Measurements from ENCODE around the gene SLC25A19. TPM values are rescaled to one million over a fixed set of nuclear protein-coding genes. Genes with fewer than 3 reads are reported as not detected.

Gene SLC25A19
- total and polyA plus RNA-seq, 9 of the 15 experiments (the other 6 are each of a cell fraction or from before 2014, with no cell fraction given): 33.4 to 76.6 (median 55.3) TPM

GRCh38 chr17:75307957-75308731 is 18.9 kb upstream of the SLC25A19 start:
- no peak overlapping the region for H2AFZ ChIP-seq (ENCODE audit: low read depth, low read length)
- DNase-seq (ENCODE audit: extremely low read depth in 1 of 4, low spot score in 3 of 4): no peak
- no peak overlapping the region for H3K9ac ChIP-seq (ENCODE audit: insufficient read depth in 1 of 2, low read depth in 2 of 2, low read length in 2 of 2)
- POLR2A ChIA-PET: interaction anchor here (0.6 to 4.9 kb wide), 6 partner anchors 8 to 89 kb away, joined by 3 to 19 read pairs (median 3); partner anchors contain the start of gene SLC25A19
- no TSS peak for BruUV-seq (replicated peaks)
- H3K27me3 ChIP-seq (ENCODE audit: control insufficient read depth in 2 of 2, insufficient read depth in 2 of 2, low read length in 2 of 2): no peaks in the 10 kb centered on the region
- no peaks in the 10 kb centered on the region for H3K9me1 ChIP-seq (ENCODE audit: control insufficient read depth, insufficient read depth, low read length)
- no peaks in the 10 kb centered on the region for H3K79me2 ChIP-seq (ENCODE audit: control insufficient read depth, insufficient read depth, low read length)
- no peak overlapping the region for H3K4me2 ChIP-seq (ENCODE audit: insufficient read depth, low read length)
- no peaks in the 10 kb centered on the region for H3K9me3 ChIP-seq (replicated peaks; ENCODE audit: control insufficient read depth, insufficient read depth, low read depth, low read length)
- 45% methylated on average over 13 of the region's 13 CpGs for WGBS (ENCODE audit: insufficient coverage, low coverage, missing lambda C conversion rate)
- FAIRE-seq: no peak
- no peak overlapping the region for H3K27ac ChIP-seq (ENCODE audit: extremely low read depth, low read depth, low read length)
- in situ Hi-C loops (cut with MboI) (no loop called here), intact Hi-C loops (cut with micrococcal nuclease) (no loop called here)
- peaks cover 0 to 7% of the 10 kb centered on the region in 2 experiments; a peak in 2 of 5 replicates for H3K4me1 ChIP-seq (replicated peaks in 1 of 2; ENCODE audit: control insufficient read depth in 2 of 2, insufficient read depth in 2 of 2, low read length in 2 of 2)
- ATAC-seq: no peak
- CTCF ChIA-PET (ENCODE audit: low intra/inter-chr PET ratio): no interaction called here
- no peaks in the 10 kb centered on the region for H3K36me3 ChIP-seq (ENCODE audit: control insufficient read depth, insufficient read depth, low read length)
- no peaks in the 10 kb centered on the region for H4K20me1 ChIP-seq (replicated peaks; ENCODE audit: control insufficient read depth, insufficient read depth, low read length)
- H3K4me3 ChIP-seq: no peak overlapping the region
- TF ChIP-seq, protein P1, sequence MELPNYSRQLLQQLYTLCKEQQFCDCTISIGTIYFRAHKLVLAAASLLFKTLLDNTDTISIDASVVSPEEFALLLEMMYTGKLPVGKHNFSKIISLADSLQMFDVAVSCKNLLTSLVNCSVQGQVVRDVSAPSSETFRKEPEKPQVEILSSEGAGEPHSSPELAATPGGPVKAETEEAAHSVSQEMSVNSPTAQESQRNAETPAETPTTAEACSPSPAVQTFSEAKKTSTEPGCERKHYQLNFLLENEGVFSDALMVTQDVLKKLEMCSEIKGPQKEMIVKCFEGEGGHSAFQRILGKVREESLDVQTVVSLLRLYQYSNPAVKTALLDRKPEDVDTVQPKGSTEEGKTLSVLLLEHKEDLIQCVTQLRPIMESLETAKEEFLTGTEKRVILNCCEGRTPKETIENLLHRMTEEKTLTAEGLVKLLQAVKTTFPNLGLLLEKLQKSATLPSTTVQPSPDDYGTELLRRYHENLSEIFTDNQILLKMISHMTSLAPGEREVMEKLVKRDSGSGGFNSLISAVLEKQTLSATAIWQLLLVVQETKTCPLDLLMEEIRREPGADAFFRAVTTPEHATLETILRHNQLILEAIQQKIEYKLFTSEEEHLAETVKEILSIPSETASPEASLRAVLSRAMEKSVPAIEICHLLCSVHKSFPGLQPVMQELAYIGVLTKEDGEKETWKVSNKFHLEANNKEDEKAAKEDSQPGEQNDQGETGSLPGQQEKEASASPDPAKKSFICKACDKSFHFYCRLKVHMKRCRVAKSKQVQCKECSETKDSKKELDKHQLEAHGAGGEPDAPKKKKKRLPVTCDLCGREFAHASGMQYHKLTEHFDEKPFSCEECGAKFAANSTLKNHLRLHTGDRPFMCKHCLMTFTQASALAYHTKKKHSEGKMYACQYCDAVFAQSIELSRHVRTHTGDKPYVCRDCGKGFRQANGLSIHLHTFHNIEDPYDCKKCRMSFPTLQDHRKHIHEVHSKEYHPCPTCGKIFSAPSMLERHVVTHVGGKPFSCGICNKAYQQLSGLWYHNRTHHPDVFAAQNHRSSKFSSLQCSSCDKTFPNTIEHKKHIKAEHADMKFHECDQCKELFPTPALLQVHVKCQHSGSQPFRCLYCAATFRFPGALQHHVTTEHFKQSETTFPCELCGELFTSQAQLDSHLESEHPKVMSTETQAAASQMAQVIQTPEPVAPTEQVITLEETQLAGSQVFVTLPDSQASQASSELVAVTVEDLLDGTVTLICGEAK (IDR thresholded peaks at IDR 0.05): no peak
- TF ChIP-seq, protein P1 (CRISPR knock-in tag; IDR thresholded peaks at IDR 0.05): no peak
- TF ChIP-seq NCOA2 (IDR thresholded peaks at IDR 0.05; ENCODE audit: partially characterized antibody in 2 of 2) (no peak), NONO (IDR thresholded peaks at IDR 0.05; ENCODE audit: low read depth in 2 of 2, low read length in 1 of 2) (no peak), PCBP1 (IDR thresholded peaks at IDR 0.05; ENCODE audit: low read depth, low read length, poor library complexity, severe bottlenecking) (no peak), ZNF133 (CRISPR knock-in tag; IDR thresholded peaks at IDR 0.05) (no peak), SNRNP70 (optimal IDR thresholded peaks at IDR 0.05; ENCODE audit: low read depth, low read length) (no peak)
